CD4-positive, alpha-beta T cell treated with Interleukin-2 at 100 ng/mL for 4 hours (primary cell): ENCODE measurements around the gene MAS1.
"Not testable (repeated sequence)": the region's sequence is repeated elsewhere in the genome, so short reads cannot be mapped to it uniquely, and the experiment has no call there.

ENCODE experiments used
- DNase-seq: peaks from one replicate; pipeline ENCODE4 v3.0.0-alpha.2; 2020; ENCODE audit warnings: low spot score

The MAS1 gene

DNA sequence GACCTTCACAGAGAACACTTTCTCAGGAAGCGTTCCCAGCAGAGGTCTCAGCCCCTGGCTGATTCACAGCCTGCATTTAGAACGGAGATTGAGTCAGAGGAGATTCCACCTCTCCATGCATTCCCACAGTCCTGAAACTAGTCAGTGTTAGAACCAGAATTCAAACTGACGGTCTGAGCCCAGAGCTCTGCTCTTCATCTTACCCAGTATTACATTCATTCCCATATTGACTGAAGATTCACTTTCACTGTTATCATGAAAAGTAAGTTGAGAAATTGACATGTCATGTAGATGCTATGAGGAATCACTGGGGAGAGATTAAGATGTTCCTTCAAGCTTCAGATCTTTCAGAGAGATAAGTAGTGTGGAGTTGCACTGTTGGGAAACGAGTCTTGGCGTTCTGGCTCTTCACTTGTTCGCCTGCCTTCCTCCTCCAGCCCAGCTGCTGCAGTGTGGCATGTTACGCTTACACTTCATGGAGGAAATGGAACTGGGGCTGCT is 28.3 kb downstream of the MAS1 start:
- DNase-seq, result no peak

DNA sequence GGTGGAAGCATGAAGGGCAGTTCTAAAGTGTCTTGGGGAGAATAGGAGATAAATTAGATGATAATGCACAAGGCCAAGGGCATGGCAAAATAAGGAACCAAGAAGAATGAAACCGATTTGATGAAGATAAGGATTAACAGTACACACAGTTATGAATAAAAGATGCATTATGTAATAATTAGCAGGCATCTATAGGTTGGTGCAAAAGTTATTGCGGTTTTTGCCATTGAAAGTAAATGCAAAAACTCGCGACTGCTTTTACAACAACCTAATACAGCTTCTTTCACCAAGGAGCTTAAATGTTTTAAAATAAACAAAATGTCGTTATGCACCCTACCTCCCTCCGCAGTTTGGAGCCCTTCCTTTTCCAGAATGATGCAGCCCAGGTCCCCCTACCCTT is 29.0 kb downstream of the MAS1 start:
- DNase-seq, result no peak

DNA sequence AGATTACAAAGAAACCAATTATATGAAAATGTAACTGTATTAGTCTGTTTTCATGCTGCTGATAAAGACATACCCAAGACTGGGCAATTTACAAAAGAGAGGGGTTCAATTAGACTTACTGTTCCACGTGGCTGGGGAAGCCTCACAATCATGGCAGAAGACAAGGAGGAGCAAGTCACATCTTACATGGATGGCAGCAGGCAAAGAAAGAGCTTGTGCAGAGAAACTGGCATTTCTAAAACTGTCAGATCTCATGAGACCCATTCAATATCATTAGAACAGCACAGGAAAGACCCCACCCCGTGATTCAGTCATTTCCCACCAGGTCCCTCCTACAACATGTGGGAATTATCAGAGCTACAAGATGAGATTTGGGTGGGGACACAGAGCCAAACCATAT is 33.4 kb downstream of the MAS1 start:
- not testable (repeated sequence) for DNase-seq

DNA sequence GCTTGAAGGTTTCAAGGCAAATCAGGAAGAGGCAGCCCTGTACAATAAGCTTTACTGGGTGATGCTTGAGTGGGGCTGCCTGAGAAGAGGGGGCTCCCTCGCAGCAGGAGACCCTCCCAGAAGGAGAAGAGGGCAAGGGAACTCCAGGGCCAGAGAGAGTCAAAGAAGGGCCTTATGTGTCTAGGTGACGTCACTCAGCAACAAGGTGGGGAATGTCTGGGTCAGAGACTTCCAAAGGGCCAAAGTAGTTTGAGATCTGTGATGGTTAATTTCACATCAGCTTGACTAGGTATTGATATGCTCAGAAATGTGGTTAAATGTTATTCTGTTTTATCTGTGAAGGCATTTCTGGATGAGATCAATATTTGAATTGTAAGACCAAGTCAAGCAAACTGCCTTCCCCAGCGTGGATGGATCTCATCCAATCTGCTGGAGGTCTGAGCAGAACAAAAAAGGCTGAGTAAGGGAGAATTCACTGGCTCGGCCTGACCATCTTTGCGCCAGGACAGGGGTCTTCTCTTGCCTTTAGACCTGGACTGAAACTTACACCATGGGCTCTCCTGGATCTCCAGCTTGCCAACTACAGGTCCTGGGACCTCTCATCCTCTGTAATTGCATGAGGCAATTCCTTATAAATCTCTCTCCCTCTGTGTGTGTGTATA is 35.9 kb downstream of the MAS1 start:
- DNase-seq, result no peak

DNA sequence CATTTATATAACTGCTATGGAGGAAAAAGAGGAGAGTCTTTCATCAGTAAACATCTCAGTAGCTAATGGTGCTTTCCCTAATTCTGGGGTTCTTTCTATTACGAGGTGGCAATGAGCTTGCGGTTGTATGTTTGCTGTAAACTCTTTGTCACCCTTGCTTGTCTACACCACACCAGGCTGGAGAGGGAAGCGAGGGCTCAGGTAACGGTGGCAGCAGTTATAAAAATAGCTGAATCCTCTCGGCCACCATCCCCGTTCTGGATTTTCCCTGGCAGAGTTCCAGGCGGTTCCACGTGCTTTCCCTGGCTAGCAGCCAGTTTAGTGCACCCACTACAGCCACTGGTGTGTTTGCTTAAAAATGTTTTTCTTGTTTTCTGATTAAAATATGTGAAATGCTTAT is 39.0 kb downstream of the MAS1 start:
- DNase-seq, result peak; percentile 78

DNA sequence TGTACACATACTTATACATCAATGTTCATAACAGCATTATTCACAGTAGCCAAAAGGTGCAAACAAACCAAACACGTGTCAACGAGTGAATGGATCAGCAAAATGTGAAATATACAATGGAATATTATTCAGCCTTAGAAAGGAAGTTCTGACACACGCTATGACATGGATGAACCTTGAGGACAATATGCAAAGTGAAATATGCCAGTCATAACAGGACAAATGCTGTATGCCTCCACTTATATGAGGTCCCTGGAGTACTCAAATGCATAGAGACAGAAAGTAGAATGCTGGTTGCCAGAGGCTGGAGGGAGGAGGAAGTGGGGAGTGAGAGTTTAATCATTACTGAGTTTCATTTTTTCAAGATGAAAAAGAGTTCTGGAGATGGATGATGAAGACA is 40.3 kb downstream of the MAS1 start:
- peak; percentile 4 for DNase-seq

DNA sequence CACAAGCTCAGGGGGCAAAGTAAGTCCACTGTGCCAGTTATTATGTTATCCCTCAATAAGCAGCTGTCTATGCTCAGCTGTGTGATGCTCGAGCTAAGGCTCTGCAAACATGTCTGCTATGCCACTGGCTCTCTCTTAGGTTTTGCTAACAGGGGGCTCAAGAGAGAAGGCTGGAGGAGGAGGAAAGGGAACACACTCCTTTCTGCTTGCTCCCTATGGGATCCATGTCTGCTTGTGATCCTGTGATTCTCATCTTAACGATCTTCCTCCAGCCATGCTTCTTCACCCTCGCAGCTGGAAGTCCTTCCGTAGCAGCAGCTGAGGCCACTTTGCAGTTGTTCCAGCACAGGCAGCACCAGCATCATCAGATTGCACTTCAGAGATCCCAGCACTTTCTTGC is 41.1 kb downstream of the MAS1 start:
- DNase-seq, result no peak

DNA sequence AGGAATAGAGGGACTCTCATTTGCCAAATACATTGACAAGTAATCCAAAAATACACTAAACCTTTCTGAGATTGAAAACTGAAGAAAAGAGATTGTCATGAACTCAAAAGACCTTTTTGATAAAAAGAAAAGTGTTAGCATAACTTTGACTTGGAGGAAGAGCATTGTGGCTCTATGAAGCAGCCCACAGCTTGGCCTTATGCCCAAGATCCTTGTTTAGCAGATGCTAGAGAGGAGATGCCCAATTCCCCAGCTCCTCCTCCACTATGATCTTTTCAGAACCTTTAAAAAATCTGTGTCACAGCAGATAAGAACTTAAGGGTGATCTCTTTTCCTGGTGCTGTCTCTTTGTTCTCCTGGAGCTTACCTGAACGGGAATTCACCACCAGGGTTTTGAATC is 42.3 kb downstream of the MAS1 start:
- DNase-seq, result no peak

DNA sequence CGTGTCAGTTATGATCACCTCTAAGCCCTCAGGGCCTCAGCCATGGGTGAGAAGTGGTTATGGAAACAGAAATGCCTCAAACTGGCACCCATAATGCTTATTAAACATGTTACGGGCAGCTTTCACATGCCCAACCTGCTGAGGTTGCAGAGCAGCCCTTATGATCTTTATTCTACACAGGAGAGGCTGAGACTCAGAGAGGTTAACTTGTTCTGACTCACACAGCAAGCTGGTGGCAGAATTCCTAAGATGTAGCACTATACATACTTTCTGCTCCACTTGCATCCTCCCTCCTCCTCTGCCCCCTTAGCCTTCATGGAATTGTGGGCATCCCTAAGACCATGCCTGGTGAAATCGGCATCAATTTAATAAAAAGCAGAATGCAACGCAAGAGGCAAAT is 43.4 kb downstream of the MAS1 start:
- DNase-seq, result no peak

DNA sequence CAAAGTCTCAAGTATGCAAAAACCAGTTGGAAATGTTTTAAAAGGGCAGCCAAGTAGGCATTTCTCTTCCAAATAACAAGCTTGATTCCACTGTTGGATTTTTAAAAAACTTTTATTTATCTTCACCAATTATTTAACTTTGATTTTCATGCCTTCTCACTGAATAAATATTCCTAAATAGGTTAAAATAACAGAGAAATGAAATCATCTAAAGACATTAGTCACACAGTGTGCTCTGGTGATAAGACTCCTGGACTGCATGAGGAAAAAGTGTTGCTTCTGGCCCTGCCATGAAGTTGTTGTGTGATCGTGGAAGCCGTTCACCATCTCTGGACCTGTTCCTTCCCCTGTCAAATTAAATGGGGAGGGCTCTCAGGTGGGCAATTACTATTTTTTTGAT is 44.3 kb downstream of the MAS1 start:
- no peak for DNase-seq

DNA sequence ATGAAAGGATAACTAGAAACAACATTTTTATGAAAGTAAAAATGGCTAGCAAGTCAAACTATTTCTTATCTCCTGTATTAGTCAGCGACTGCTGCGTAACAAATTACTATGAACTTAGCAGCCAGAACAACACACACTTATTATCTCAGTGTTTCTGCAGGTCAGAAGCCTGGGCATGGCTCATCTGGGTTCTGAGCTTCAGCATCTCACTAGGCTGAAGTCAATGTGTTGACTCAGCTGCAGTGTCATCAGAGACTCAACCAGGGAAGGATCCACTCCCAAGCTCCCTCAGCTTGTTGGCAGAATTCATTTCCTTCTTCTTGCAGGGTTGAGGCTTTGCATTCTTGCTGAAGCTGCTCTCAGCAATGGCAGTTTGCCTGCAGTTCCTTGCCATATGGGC is 44.8 kb downstream of the MAS1 start:
- no peak for DNase-seq

DNA sequence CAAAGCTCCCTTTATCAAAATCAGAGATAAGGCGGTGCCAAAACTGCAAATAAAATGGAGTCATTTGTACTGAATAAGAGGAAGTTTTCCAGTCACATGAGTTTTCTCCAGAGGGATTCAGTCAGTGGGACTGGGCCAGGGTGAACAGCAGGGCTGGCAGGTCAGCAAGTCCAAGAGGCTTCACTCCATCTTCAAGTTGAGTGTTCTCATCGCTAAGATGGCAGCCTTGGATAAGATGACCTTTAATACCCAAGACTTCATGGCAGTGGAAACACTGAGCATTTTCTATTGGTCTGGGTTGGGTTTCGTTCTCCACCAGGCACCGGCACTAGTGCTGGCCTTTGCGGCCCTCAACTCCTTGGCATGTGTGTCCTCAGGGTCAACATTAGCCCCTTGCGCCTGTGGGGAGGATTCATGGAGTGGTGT is 48.8 kb downstream of the MAS1 start:
- DNase-seq, result no peak
